GM21723 (cell line): ENCODE data around the gene UBE2V1.
A peak's percentile ranks its signal among the peaks of the same experiment; 100 is the strongest.
"Not testable (repeated sequence)": the region's sequence is repeated elsewhere in the genome, so short reads cannot be mapped to it uniquely, and the experiment has no call there.

ENCODE experiments used
- ATAC-seq: cut with Tn5 transposase; IDR thresholded peaks from one replicate; pipeline ENCODE4 v1.9.1; 2021; ENCODE audit warnings: mild to moderate bottlenecking, moderate library complexity; ENCODE audit not compliant: unreplicated experiment

Gene UBE2V1

DNA sequence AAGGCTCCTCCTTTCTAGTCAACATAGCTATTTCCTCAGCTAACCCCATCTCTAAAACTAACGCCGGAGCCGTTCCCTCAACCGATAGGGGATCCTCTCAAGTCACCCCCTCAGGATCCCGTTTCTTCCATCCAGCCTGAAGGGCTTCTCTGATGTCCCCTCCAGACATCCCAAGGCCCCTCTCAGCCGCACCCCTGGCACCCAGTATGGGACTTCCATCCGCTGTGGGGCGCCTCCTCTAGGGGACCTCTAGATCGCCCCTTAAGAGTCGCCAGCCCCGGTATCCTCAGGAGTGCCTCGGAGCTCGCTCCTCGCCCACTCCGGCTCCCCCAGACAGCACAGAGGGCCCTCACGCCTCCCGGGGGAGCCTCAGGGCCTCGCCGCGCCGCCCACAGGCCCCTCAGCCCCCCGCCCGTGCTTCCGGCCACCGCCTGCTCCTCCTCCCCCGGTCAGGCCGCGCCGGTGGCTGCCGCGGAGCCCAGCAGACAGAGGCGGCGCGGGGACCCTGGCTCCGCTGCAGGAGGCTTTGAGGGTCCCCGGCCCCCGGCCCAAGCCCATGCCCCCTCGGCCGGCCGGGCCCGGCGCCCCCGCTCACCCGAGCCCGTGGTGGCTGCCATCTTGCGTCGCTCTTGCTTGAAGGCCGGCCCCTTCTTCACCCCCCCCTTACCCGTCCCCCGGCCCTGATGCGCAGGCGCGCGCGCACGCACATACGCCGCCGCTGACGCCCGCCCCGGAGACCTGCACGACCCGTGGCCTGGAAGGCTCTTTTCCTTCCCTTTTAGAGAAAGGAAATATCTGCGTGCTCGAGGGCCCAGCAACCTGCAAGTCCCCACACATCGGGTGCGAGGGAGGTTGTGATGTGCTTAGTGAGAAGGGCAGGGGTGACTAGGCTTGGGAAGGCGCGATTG is at the start of gene UBE2V1:
Gene UBE2V1 (minus strand): TSS at position 639 of the 908 bp plus-strand sequence. CDS start 22 bp downstream, at position 617.
- ATAC-seq = peak; percentile 51

DNA sequence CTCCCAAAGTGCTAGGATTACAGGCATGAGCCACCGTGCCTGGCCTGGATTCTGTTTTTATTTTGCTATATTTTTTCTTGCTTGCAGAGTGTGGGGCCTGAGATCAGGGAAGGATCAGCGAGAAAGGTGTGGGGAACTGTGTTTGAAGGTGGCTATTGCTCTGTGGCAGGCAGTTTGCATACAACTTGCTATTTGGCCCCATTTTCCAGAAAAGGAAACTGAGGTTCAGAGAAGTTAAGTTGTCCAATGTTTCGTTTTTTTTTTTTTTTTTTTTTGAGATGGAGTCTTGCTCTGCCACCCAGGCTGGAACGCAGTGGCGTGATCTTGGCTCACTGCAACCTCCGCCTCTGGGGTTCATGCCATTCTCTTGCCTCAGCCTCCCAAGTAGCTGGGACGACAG is 48.5 kb upstream of the UBE2V1 start:
- ATAC-seq = not testable (repeated sequence)

DNA sequence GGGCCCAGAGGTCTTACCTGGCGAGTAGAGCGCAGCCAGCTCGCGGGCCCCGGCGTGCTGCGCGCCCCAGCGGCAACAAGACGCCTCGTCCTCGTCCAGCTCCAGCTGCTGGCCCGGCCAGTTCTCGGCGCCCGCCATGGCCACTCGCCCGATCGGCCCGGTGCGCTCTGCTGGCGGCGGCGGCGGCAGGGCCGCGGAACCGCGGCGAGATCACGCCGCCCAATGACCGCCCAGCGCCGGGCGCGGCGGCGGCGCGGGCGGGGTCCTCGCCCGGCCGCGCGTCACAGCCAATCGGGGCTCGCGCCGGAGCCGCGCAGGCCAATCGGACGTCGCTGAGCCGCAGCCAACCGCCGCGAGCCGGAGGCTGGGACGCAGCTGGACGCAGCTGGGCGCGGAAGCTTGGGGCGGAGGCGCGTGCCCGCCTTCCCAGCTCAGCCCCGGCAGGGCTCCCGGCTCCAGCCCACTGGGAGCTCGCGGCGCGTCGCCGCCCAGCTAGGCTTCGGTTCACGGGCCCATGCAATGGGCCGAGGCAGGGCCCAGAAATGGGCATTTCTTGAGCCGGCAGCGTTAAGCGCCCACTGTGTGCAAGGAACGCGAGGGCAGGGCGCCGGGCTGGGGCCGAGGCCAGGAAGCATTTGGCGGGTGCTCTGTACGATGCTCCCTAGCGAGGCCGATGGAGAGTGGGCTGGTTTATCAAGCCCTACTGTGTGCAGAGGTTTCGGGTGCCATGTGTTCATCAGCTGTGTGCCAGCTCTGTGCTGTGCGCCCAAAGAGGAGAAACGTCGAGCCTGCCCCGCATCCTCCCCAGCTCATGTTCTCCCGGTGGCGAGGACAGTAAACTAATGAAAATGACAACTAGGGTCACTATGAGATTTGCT is 40.8 kb upstream of the UBE2V1 start, which contains the start of gene PEDS1:
Gene PEDS1 (minus strand): TSS at position 224 of the 878 bp plus-strand sequence. CDS start 86 bp downstream, at position 138.
- peak; percentile 87 for ATAC-seq

GRCh38 chr20:50153153-50153499 is 40.2 kb upstream of the UBE2V1 start:
- peak; percentile 8 for ATAC-seq

- no peak for ATAC-seq
These were observed 39.6 kb upstream of the UBE2V1 start for GRCh38 chr20:50152394-50153152.

DNA sequence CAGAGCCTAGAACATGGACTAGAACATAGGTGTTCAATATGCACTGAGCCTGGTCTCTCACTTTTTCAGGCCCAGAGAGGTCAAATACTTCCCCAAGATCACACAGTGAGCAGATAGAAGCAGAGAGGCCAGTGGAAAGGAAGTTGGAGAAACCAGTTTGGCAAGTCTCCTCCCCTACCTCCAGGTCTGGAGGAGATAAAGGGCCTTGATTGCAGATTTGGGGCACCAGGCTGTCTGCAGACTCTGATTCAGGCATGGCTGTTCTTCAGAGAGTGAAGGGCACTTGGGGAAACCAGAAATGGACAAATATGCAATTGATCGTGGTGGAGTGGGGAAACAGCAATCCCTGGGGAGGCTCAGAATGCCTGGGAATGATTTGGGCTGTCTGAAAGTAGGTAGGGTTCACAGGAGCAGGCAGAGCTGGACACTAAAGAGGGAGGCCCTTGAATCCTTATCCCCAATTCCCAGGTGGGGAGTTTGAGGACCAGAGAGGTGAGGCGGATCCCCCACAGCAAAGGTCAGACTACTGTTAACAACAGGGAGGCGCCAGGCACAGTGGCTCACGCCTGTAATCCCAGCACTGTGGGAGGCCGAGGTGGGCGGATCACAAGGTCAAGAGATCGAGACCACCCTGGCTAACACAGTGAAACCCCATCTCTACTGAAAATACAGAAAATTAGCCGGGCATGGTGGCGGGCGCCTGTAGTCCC is 38.2 kb upstream of the UBE2V1 start:
- ATAC-seq = no peak

GRCh38 chr20:50149481-50150254 is 36.7 kb upstream of the UBE2V1 start:
- no peak for ATAC-seq

GRCh38 chr20:50146732-50147662 is 34.0 kb upstream of the UBE2V1 start:
- ATAC-seq = peak; percentile 70

DNA sequence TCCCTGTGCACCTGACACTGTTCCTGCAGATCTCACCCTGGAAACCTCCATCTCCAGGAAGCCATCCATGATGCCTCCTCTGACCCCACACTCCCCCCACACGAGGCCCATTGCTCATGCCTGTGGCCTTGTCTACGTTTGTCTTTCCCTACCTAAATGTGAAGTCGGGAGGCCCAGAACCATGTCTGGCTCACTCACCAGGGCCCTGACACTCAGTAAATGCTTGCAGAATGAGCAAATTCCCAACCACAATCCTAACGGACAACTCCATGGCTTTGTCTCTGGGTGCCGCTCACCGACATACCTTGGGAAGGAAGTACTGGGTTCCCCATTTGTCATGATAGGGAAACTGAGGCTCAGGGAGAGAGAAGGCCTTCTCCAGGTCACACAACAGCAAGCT is 33.3 kb upstream of the UBE2V1 start:
- ATAC-seq = no peak

DNA sequence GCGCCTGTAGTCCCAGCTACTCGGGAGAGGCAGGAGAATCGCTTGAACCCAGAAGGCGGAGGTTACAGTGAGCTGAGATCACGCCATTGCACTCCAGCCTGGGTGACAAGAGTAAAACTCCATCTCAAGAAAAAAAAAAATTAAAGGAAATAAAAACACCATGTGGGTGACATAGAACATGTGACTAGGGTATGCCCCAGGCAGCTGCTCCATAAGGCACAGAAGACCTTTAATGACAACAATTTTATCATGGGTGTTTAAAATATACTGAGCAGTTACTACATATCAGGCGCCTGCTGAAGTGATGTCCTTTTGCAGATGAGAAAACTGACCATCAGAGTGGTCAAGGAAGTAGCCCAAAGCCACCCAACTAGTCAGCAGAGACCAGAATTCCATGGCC is 32.6 kb upstream of the UBE2V1 start:
- ATAC-seq = no peak

DNA sequence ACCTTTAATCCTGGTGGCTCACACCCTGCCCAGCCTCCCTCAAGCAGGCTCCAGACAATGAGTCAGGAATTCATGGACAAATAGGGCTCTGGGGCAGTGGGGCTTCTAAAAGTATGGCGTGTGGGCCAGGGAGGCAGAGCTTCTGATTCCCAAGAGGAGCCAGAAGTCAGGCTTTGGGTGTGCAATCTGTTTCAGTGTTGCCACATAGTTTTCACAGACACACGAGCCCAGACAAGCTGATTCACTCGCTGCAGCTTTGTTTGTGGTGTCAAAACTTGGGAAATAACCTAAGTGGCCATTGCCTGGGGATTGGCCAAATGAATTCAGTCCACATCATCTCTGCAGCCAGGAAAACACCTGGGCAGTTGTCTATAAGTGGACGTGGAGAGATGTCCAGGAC is 31.4 kb upstream of the UBE2V1 start:
- ATAC-seq = no peak

GRCh38 chr20:50142812-50143211 is 29.9 kb upstream of the UBE2V1 start:
- no peak for ATAC-seq

DNA sequence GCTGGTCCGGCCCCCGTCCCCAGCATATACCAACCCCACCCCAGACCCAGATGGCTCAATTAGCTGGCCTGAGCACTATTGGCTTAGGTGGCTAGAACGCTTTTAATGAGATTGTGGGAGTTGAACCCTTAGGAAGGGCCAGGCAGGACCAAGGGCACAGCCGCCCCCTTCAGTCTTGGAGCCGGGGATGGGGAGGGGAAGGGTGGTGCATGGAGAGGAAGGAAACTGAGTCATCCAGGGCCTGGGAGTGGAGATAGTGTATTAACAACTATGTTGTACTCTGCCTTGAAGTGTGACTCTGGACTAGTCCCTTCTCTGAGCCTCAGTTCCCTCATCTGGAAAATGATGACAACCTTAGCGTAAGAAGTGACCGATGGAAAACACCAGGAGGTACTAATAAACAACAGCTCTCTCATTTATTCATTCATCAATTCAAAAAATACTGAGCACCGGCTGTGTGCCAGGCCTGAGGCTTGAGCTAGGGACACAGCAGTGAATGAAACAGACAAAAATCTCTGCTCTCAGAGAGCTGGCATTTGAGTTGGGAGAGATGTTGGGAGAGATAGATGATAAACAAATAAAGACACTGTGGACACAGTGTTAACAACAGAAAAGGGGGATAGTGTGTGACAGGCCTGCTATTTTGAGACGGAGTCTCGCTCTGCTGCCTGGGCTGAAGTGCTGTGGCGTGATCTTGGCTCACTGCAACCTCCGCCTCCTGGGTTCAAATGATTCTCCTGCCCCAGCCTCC is 29.0 kb upstream of the UBE2V1 start:
- ATAC-seq = no peak

- ATAC-seq = no peak
These were observed 28.2 kb upstream of the UBE2V1 start for GRCh38 chr20:50141018-50141675.

DNA sequence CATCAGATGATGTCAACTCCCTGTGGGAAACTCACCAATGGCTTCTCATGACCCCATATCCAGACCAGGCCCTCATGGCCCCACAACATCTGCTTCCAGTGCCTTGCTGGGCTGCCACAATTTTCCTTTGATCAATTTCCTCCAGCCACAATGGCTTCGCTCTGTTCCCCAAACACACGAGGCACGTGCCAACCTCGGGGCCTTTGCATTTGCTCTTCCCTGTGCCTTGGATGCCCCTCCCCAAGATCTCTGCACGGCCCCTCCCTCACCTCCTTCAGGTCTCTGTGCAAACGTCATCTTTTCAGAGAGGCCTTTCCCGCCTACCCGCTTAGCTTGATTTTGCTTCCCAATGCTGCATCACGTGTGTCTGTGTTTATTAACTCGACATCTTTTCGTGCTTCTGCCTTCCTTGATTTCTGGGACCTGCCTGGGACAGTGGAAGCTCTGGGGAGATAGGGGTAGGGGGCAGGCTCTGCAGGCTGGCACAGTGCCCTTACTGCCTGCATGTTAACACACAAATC is 27.4 kb upstream of the UBE2V1 start:
- no peak for ATAC-seq

DNA sequence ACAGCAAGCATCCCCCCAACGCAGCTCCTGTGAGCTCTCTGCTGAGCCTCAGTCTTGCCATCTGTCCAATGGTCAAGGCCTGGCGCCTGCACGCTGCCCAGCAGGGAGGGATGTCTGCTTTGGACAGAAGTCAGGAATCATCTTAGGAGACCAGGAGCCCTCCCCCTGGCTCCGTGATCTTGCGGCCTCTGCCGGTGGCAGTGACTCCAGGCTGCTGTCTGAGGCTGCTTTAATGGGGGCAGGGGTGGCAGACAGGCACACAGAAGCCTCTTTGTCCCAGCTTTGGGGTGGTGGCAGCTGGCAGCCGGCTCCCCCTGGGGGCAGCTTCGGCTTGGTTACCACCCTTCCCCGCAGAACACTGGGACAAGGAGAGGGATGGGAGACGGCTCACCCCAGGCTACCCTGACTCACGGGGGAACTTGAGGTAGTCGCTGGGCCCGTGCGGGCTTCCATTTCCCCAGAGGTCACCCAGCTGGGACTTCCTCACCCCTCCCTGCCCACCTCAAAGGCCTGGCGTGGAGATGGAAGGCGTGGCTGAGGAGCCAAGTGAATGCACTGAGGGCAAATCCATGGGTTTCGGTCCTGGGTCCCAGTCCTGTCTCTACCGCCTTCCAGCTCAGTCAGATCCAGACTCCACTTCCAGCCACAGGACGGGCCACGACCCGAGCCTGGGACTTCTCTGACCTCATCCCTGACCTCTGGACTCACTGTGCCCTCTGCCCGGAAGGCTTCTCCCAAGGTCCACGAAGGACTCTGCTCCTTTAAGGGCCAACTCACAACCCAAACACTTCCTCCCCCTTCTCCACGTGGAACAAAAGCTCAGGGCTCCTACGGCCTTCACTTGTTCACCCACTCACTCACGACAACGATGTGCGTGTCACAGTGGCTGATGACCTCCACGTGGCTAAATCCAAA is 25.8 kb upstream of the UBE2V1 start:
- no peak for ATAC-seq
